ENCODE measurements around the gene C10orf88. TPM values are rescaled to one million over a fixed set of nuclear protein-coding genes. Genes with fewer than 3 reads are reported as not detected.

The C10orf88 gene
- total and polyA plus RNA-seq, 2 experiments from 2014 or later, result 7.5 to 10.5 TPM

DNA sequence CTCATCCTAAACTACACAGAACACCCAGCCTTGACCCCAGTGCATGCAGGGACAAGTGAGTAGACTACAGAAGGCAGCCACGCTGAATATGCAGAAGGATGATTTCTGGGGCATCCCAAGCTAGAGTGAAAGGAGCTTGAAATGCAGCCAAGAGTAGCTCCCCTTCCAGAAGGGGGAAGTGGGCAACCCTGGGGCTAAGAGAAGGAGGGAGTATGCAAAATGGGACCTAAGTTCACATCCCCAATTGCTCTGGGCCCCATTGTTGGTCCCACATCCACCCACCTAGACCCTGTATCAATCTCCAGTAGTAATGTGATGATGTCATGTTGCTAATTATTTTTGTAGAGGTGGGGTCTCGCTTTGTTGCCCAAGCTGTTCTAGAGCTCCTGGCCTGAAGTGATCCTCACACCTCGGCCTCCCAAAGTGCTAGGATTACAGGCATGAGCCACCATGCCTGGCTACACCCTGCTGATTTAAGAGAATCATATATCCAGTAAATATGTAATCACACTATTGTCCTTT lies 20.6 kb upstream of the C10orf88 start:
- Histone ChIP-seq H3K4me3 (no peak overlapping the region), H3K4me2 (no peak overlapping the region), H2AFZ (no peak overlapping the region), H3K79me2 (no peaks in the 10 kb centered on the region), H3K4me1 (ENCODE audit: insufficient read depth) (no peaks in the 10 kb centered on the region), H3K27me3 (no peaks in the 10 kb centered on the region), H3K9me3 (ENCODE audit: low read depth) (no peaks in the 10 kb centered on the region), H3K36me3 (replicated peaks; ENCODE audit: insufficient read depth, low read depth) (no peaks in the 10 kb centered on the region), H3K27ac (no peak overlapping the region), H3K9me2 (replicated peaks; ENCODE audit: insufficient read depth) (no peaks in the 10 kb centered on the region), H4K20me1 (ENCODE audit: insufficient read depth, poor library complexity, severe bottlenecking) (no peaks in the 10 kb centered on the region)
- no peak for DNase-seq (ENCODE audit: low spot score)
- 91% methylated on average over 3 of the region's 3 CpGs for WGBS (ENCODE audit: low lambda C conversion rate, missing lambda C conversion rate)
- no peak for TF ChIP-seq EZH2phosphoT487 (IDR thresholded peaks at IDR 0.05; ENCODE audit: low read depth, severe bottlenecking, unreplicated experiment)
- TF ChIP-seq, protein P1, sequence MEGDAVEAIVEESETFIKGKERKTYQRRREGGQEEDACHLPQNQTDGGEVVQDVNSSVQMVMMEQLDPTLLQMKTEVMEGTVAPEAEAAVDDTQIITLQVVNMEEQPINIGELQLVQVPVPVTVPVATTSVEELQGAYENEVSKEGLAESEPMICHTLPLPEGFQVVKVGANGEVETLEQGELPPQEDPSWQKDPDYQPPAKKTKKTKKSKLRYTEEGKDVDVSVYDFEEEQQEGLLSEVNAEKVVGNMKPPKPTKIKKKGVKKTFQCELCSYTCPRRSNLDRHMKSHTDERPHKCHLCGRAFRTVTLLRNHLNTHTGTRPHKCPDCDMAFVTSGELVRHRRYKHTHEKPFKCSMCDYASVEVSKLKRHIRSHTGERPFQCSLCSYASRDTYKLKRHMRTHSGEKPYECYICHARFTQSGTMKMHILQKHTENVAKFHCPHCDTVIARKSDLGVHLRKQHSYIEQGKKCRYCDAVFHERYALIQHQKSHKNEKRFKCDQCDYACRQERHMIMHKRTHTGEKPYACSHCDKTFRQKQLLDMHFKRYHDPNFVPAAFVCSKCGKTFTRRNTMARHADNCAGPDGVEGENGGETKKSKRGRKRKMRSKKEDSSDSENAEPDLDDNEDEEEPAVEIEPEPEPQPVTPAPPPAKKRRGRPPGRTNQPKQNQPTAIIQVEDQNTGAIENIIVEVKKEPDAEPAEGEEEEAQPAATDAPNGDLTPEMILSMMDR (IDR thresholded peaks at IDR 0.05; ENCODE audit: poor library complexity), result no peak
- no peak for TF ChIP-seq EZH2 (IDR thresholded peaks at IDR 0.05; ENCODE audit: borderline replicate concordance)

DNA sequence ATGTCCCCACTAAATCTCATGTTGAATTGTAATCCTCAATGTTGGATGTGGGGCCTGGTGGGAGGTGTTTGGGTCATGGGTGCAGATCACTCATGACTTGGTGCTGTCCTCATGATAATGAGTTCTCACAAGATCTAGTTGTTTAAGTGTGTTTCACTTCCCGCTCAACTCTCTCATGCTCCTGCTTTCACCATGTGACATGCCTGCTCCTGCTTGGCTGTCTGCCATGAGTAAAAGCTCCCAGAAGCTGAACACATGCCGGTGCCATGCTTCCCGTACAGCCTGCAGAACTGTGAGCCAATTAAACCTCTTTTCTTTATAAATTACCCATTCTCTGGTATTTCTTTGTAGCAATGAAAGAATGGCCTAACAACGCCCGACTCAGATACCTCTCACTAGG lies 20.0 kb upstream of the C10orf88 start:
- no peaks in the 10 kb centered on the region for H3K9me3 ChIP-seq (ENCODE audit: low read depth)
- H3K4me3 ChIP-seq, result no peak overlapping the region
- no peaks in the 10 kb centered on the region for H4K20me1 ChIP-seq (ENCODE audit: insufficient read depth, poor library complexity, severe bottlenecking)
- H3K4me2 ChIP-seq, result no peak overlapping the region
- no peaks in the 10 kb centered on the region for H3K36me3 ChIP-seq (replicated peaks; ENCODE audit: insufficient read depth, low read depth)
- 65% methylated on average over 5 of the region's 5 CpGs for WGBS (ENCODE audit: low lambda C conversion rate, missing lambda C conversion rate)
- no peaks in the 10 kb centered on the region for H3K4me1 ChIP-seq (ENCODE audit: insufficient read depth)
- H3K79me2 ChIP-seq, result no peaks in the 10 kb centered on the region
- no peak overlapping the region for H3K27ac ChIP-seq
- no peaks in the 10 kb centered on the region for H3K9me2 ChIP-seq (replicated peaks; ENCODE audit: insufficient read depth)
- no peaks in the 10 kb centered on the region for H3K27me3 ChIP-seq
- DNase-seq (ENCODE audit: low spot score), result no peak
- TF ChIP-seq, protein P1 (IDR thresholded peaks at IDR 0.05; ENCODE audit: poor library complexity), result no peak
- no peak for TF ChIP-seq EZH2phosphoT487 (IDR thresholded peaks at IDR 0.05; ENCODE audit: low read depth, severe bottlenecking, unreplicated experiment)
- TF ChIP-seq EZH2 (IDR thresholded peaks at IDR 0.05; ENCODE audit: borderline replicate concordance), result no peak
- no peak overlapping the region for H2AFZ ChIP-seq

GRCh38 chr10:122968698-122969097 lies 14.7 kb upstream of the C10orf88 start:
- Histone ChIP-seq H3K9me3 (ENCODE audit: low read depth) (no peaks in the 10 kb centered on the region), H3K4me1 (ENCODE audit: insufficient read depth) (no peaks in the 10 kb centered on the region), H3K36me3 (replicated peaks; ENCODE audit: insufficient read depth, low read depth) (no peaks in the 10 kb centered on the region), H3K79me2 (no peaks in the 10 kb centered on the region), H3K4me2 (no peak overlapping the region), H3K27me3 (no peaks in the 10 kb centered on the region), H3K27ac (no peak overlapping the region), H4K20me1 (ENCODE audit: insufficient read depth, poor library complexity, severe bottlenecking) (no peaks in the 10 kb centered on the region), H3K9me2 (replicated peaks; ENCODE audit: insufficient read depth) (no peaks in the 10 kb centered on the region), H3K4me3 (no peak overlapping the region), H2AFZ (no peak overlapping the region)
- WGBS (ENCODE audit: low lambda C conversion rate, missing lambda C conversion rate), result 89% methylated on average over 3 of the region's 3 CpGs
- TF ChIP-seq, protein P1 (IDR thresholded peaks at IDR 0.05; ENCODE audit: poor library complexity), result no peak
- TF ChIP-seq EZH2 (IDR thresholded peaks at IDR 0.05; ENCODE audit: borderline replicate concordance) (no peak), EZH2phosphoT487 (IDR thresholded peaks at IDR 0.05; ENCODE audit: low read depth, severe bottlenecking, unreplicated experiment) (no peak)
- no peak for DNase-seq (ENCODE audit: low spot score)

DNA sequence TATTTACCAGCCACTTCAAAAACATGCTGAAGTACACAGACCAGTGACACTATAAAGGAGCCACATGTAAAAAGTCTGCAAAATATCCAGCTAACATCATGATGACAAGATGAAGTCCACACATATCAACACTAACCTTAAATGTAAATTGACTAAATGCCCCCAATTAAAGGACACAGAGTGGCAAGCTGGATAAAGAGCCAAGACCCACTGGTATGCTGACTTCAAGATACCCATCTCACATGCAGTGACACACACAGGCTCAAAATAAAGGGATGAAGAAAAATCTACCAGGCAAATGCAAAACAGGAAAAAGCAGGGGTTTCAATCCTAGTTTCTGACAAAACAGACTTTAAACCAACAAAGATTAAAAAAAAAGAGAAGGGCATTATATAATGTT lies 12.9 kb upstream of the C10orf88 start:
- Histone ChIP-seq H3K9me3 (ENCODE audit: low read depth) (no peaks in the 10 kb centered on the region), H3K27me3 (no peaks in the 10 kb centered on the region), H3K36me3 (replicated peaks; ENCODE audit: insufficient read depth, low read depth) (no peaks in the 10 kb centered on the region), H3K9me2 (replicated peaks; ENCODE audit: insufficient read depth) (no peaks in the 10 kb centered on the region), H2AFZ (no peak overlapping the region), H3K4me3 (no peak overlapping the region), H3K4me1 (ENCODE audit: insufficient read depth) (no peaks in the 10 kb centered on the region), H3K79me2 (no peaks in the 10 kb centered on the region), H4K20me1 (ENCODE audit: insufficient read depth, poor library complexity, severe bottlenecking) (no peaks in the 10 kb centered on the region), H3K4me2 (no peak overlapping the region), H3K27ac (no peak overlapping the region)
- DNase-seq (ENCODE audit: low spot score), result no peak
- TF ChIP-seq, protein P1 (IDR thresholded peaks at IDR 0.05; ENCODE audit: poor library complexity), result no peak
- TF ChIP-seq EZH2phosphoT487 (IDR thresholded peaks at IDR 0.05; ENCODE audit: low read depth, severe bottlenecking, unreplicated experiment), result no peak
- TF ChIP-seq EZH2 (IDR thresholded peaks at IDR 0.05; ENCODE audit: borderline replicate concordance), result no peak
